GM19351 (cell line): ENCODE data around the gene ACTL7B.
"Not testable (repeated sequence)": the region's sequence is repeated elsewhere in the genome, so short reads cannot be mapped to it uniquely, and the experiment has no call there.

Experiments
- ATAC-seq: cut with Tn5 transposase; IDR thresholded peaks from one replicate; pipeline ENCODE4 v1.9.1; 2021; ENCODE audit warnings: mild to moderate bottlenecking, moderate library complexity; ENCODE audit not compliant: unreplicated experiment

Gene ACTL7B

GRCh38 chr9:108855888-108856287 is at the start of gene ACTL7B:
Gene ACTL7B, minus strand, starts transcription at chr9:108855986. Its CDS starts 56 bp downstream, at chr9:108855930.
- ATAC-seq = no peak

- ATAC-seq = no peak
Observed at GRCh38 chr9:108905494-108905893, 49.7 kb upstream of the ACTL7B start.

GRCh38 chr9:108904161-108904560 is 48.4 kb upstream of the ACTL7B start:
- no peak for ATAC-seq

- no peak for ATAC-seq
Observed at GRCh38 chr9:108903420-108904103, 47.8 kb upstream of the ACTL7B start.

GRCh38 chr9:108900176-108900575 is 44.4 kb upstream of the ACTL7B start:
- no peak for ATAC-seq

- not testable (repeated sequence) for ATAC-seq
Observed at GRCh38 chr9:108899023-108899695, 43.4 kb upstream of the ACTL7B start.

GRCh38 chr9:108897324-108898096 is 41.7 kb upstream of the ACTL7B start:
- no peak for ATAC-seq

- ATAC-seq = no peak
Observed at GRCh38 chr9:108894225-108894997, 38.6 kb upstream of the ACTL7B start.

- no peak for ATAC-seq
Observed at GRCh38 chr9:108889649-108890067, 33.9 kb upstream of the ACTL7B start.

GRCh38 chr9:108886594-108887271 is 30.9 kb upstream of the ACTL7B start:
- not testable (repeated sequence) for ATAC-seq

- peak; percentile 99 for ATAC-seq
Observed at GRCh38 chr9:108885643-108886348, 30.0 kb upstream of the ACTL7B start.

GRCh38 chr9:108884701-108885100 is 28.9 kb upstream of the ACTL7B start:
- ATAC-seq = no peak

GRCh38 chr9:108883085-108883484 is 27.3 kb upstream of the ACTL7B start:
- ATAC-seq = no peak

- ATAC-seq = no peak
Observed at GRCh38 chr9:108882052-108882888, 26.5 kb upstream of the ACTL7B start.

GRCh38 chr9:108880738-108881316 is 25.0 kb upstream of the ACTL7B start:
- ATAC-seq = no peak

GRCh38 chr9:108877524-108877923 is 21.7 kb upstream of the ACTL7B start:
- ATAC-seq = no peak

- ATAC-seq = no peak
Observed at GRCh38 chr9:108876425-108876824, 20.6 kb upstream of the ACTL7B start.

- ATAC-seq = peak; percentile 84
Observed at GRCh38 chr9:108874058-108874788, 18.4 kb upstream of the ACTL7B start.
